GM03348 (cell line): Measurements from ENCODE around the gene HES3.

Source experiments
- DNase-seq: peaks from one replicate; pipeline ENCODE4 v3.0.0; 2012; ENCODE audit warnings: low spot score

Gene HES3, protein sequence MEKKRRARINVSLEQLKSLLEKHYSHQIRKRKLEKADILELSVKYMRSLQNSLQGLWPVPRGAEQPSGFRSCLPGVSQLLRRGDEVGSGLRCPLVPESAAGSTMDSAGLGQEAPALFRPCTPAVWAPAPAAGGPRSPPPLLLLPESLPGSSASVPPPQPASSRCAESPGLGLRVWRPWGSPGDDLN

DNA sequence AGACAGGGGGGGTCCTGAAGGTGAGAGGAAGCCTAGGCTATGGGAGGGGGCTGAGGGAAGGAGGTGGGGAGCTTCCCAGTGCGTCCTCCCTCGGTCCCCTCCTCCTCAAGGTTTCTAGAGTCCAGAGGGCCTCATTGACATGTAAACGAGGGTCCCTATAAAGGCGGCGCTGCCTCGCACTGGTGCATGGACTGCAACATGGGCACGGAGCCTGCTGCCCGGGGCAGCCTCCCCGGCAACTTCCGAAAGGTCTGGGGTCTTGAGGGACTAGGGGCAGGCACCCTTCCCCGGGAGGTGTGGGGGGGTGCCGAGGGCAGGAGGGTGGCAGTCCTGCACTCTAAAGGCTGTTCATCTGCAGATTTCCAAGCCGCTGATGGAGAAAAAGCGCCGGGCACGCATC, at the start of gene HES3:
HES3 (plus strand) TSS at position 187 of the 400 bp plus-strand sequence; CDS start at position 374, 187 bp downstream.
- DNase-seq, result no peak

- no peak for DNase-seq
These were observed 46.1 kb upstream of the HES3 start for GRCh38 chr1:6197746-6198427.

- no peak for DNase-seq
These were observed 45.2 kb upstream of the HES3 start for GRCh38 chr1:6198646-6199297.

DNA sequence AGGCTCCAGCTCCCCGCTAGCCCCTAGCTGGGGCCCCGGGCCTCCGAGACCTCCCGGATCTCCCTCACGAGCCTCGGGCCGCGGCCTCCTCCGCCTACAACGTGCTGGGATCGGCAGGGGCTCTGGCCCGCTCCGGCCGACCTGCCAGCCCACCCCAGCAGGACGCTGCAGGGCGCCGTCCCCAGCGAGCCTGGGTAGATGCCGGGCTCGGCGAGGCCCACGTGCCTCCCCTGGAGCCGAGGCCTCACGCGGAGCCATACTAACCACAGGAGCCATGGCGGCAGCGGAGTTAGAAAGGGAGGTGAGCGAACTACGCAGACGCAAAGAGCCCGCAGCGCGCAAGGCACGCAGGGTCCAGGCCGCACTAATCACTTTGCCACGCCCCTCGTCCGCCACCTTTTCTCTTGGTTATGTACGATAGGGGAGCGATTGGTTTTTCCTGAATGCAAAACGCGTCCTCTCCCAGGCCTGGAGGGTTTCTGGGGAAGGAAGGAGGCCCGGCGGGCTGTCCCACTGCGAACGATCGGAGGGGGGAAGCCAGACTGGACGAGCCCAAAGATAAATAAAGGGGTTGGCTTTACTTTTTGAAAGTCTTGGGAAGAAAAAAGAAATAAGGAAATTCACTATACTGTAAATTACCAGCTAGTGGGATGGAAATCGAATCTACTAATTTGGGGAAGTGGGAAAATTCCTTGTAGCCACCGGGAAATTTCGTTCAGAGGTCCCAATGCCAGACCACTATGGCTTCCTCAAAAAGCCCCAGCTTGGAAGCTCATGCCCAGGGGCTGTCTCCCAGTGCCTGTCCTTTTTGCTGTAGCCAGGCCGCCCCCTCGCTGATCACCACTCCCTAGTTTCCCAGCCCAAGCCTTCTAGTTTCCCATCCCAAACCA, 44.4 kb upstream of the HES3 start, which contains the start of gene RPL22:
RPL22 (minus strand) TSS at position 298 of the 890 bp plus-strand sequence; CDS start at position 276, 22 bp downstream.
- peak; percentile 97 for DNase-seq

DNA sequence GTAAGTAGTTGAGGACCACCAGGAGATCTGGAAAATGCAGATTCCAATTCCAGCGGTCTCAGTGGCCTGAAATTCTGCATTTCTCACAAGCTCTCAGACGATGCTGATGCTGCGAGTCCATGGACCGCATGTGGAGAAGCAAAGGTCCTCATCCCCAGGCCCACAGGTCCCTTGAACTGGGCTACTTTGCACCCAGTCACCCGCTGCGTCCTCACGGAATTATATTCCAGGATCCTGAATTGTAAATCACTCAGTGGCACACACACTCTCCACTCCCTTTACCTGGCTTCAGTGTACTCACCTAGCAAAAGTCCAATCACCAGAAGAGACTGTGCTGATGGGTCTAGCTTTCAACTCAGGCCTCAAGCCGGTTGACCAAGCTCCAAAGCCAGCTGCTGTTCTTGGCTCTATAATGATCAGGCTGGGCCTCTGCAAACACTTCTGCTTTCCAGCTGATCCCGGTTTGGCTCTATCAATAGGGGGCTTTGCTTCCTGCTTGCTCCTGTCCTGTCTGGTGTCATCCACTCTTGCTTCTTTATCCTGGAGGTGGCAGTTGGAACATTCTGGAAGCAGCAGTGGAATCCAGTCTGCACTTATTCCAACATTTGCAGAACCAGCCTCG, 43.7 kb upstream of the HES3 start:
- DNase-seq, result no peak

DNA sequence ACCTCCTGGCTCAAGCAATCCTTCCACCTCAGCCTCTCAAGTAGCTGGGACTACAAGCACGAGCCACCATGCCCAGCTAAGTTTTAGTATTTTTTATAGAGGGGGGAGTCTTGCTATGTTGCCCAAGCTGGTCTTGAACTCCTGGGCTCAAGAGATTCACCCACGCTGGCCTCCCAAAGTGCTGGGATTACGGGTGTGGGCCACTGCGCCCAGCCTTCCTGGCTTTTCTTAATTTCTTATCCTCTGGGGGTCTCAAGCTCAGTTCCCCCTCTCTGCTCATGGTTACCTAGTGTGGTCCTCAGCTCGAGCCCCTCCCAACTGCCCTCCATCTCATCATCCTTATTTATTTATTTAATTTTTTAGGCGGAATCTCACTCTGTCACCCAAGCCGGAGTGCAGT, 41.7 kb upstream of the HES3 start:
- no peak for DNase-seq

DNA sequence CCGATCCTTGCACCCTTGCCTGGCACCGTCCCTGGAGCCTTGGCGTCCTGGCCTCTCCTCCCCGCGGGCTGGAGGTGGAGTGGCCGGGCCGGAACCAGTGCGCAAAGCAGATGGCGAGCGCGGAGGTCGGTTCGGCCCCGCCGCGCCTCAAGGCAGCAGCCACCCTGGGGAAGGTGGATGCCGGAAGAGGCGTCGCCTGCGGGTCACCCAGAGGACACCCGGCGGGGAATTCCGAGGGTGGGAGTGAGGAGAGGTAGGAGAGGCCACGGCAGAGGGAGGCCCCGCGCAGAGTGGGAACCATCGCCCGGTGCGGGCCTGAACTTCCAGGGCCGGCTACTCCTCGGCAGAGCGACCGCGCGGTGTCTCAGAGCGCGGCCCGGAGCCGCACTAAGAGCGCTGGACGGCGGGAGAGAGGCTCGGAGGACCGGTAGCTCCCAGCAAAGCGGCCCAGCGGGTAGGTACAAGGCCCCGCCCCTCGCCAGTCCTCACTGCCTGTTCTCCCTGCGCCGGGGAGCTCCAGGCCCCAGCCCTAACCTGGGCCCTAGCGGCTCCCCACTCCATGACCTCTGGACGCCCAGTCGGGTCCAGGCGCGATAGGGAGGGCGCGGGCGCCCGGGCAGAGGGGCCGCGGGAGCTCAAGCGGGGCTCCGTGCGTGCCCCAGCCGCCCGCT, 38.0 kb upstream of the HES3 start, which contains the start of gene RNF207:
RNF207 (plus strand) TSS at position 271 of the 671 bp plus-strand sequence. CDS start 417 bp downstream, outside the sequence.
- DNase-seq, result peak; percentile 75

- DNase-seq, result no peak
These were observed 37.5 kb upstream of the HES3 start for GRCh38 chr1:6206520-6206855.

DNA sequence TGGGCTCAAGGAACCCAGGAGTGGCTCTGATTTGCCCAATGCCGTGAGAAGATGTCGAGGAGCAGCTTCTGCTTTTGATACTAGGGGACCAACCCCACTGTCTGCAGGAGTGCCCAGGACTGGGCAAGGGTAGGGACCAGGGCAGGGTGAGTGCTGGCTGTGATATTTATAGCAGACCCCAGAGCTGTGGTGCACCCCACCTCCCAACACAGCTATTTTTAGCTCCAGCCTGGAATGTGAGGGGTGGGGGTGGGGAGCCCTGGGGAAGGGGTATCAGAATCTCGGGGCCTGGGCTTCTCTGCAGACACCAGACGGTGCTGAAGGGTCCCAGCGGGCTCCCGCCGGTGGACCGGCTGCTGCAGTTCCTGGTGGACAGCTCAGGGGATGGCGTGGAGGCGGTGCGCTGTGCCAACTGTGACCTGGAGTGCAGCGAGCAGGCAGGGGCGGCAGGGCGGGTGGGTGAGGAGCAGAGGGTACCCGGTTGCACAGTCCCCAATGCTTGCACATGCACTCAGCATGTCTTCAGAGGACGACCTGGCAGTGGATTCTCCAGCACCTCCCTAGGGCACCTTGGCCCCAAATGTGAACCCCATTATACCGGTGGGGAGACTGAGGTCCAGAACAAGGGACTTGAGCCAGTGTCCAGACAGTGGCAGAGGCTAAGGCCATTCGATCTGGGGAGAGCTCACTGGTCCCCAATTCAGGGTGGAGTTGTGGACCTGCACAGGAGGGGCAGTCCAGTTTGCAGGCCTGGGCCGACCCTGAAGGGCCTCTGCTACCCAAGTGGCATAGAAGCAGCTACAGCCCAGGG, 36.7 kb upstream of the HES3 start:
- no peak for DNase-seq

- no peak for DNase-seq
These were observed 36.1 kb upstream of the HES3 start for GRCh38 chr1:6207921-6208320.

- peak; percentile 85 for DNase-seq
These were observed 35.0 kb upstream of the HES3 start for GRCh38 chr1:6208723-6209660.

- DNase-seq, result no peak
These were observed 34.1 kb upstream of the HES3 start for GRCh38 chr1:6209661-6210580.

- no peak for DNase-seq
These were observed 33.2 kb upstream of the HES3 start for GRCh38 chr1:6210591-6211355.

- no peak for DNase-seq
These were observed 32.2 kb upstream of the HES3 start for GRCh38 chr1:6211731-6212130.

GRCh38 chr1:6212193-6212959, 31.6 kb upstream of the HES3 start:
- no peak for DNase-seq

DNA sequence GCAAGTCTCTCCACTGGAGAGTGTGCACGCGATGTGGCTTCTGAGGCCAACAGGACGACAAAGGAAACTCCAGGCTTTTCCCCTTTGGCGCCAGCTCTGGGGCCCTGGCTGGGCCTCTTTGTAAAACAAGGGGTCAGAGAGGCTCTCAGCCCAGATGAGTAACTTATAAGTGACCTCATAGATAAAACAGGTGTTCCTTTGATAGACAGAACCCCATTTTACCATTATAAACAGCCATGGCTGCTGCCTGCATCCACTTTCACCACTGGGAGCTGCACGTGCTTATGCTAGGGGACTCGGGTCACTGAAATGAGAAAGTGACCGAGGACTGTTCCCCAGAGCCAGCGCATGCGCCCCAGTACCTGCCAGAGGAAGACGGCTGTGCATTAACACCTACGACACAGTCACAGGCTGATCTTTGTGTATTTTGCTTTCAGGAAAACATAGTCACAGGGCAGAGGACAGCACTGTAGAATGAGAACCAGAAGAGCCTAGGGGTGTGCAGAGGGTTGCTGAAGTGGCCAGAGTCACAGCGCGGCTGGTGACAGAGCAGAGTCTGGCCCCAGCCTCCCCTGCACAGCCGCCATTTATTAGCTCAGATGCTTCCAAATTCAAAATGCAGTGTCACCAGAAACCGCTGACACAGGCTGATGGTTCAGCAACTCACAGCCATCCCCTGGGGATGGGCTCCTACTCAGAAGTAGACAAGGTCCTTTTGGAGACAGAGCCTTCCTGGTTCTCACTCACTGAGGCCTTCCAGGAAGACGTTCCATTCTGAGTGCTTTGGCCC, 25.4 kb upstream of the HES3 start:
- no peak for DNase-seq
